ENCODE measurements around the gene RPRD2.

RPRD2 gene

DNA sequence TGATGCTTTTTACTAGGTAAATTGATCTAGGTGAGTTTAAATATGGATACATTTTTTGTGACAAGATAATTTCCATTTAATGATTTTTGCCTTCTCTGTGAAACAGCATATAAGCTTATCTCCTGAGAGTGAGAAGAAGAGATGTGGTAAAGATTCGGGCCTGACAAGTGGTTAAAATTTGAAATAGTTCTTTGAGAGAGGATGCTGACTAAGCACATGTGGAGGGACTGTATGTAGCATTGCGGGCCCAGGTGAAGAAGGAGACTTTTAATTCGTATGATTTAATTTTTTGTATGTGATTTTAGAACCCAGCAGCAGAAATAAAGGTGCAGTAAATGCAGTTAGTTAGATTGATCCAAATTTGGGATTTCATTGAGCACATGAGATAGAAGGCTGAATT, 51.9 kb downstream of the RPRD2 start:
- TF ChIP-seq, protein P1, sequence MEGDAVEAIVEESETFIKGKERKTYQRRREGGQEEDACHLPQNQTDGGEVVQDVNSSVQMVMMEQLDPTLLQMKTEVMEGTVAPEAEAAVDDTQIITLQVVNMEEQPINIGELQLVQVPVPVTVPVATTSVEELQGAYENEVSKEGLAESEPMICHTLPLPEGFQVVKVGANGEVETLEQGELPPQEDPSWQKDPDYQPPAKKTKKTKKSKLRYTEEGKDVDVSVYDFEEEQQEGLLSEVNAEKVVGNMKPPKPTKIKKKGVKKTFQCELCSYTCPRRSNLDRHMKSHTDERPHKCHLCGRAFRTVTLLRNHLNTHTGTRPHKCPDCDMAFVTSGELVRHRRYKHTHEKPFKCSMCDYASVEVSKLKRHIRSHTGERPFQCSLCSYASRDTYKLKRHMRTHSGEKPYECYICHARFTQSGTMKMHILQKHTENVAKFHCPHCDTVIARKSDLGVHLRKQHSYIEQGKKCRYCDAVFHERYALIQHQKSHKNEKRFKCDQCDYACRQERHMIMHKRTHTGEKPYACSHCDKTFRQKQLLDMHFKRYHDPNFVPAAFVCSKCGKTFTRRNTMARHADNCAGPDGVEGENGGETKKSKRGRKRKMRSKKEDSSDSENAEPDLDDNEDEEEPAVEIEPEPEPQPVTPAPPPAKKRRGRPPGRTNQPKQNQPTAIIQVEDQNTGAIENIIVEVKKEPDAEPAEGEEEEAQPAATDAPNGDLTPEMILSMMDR (IDR thresholded peaks at IDR 0.05; ENCODE audit: insufficient read depth, low read length, poor library complexity, severe bottlenecking) = no peak
- H3K4me3 ChIP-seq (replicated peaks; ENCODE audit: low read depth, low read length) = no peak overlapping the region
- no peak for DNase-seq (ENCODE audit: extremely low read depth, insufficient read length)
- H3K27me3 ChIP-seq (replicated peaks; ENCODE audit: control insufficient read depth, insufficient read depth, low read length) = no peaks in the 10 kb centered on the region
- peaks cover under 1% of the 10 kb centered on the region for H3K36me3 ChIP-seq (ENCODE audit: control insufficient read depth, insufficient read depth, low read length)

DNA sequence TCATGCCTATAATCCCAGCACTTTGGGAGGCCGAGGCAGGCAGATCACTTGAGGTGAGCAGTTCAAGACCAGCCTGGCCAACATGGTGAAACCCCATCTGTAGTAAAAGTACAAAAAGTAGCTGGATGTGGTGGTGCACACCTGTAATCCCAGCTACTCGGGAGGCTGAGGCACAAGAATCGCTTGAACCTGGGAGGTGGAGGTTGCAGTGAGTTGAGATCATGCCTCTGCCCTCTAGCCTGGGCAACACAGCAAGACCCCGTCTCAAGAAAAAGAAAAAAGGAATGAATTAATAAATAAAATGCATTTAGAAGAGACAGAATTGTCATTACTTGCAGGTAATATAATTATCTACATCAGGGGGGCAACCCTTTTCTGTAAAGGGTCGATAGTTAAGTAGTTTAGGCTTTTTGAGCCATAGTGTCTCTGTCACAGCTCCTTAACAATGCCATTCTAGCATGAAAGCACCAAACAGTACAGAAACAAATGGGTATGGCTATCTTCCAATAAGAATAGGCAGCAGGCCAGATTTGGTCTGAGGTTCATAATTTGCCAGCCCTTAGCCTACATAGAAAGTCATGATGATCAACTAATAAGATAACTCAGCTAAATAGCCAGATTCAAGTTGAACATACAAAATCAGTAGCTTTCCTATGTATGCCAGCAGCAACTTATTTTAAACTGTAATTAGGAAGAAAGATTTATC, 56.8 kb downstream of the RPRD2 start:
- Histone ChIP-seq H3K36me3 (ENCODE audit: control insufficient read depth, insufficient read depth, low read length) (peaks cover 2% of the 10 kb centered on the region), H3K4me3 (replicated peaks; ENCODE audit: low read depth, low read length) (no peak overlapping the region), H3K27me3 (replicated peaks; ENCODE audit: control insufficient read depth, insufficient read depth, low read length) (no peaks in the 10 kb centered on the region)
- no peak for DNase-seq (ENCODE audit: extremely low read depth, insufficient read length)
- TF ChIP-seq, protein P1 (IDR thresholded peaks at IDR 0.05; ENCODE audit: insufficient read depth, low read length, poor library complexity, severe bottlenecking) = no peak

DNA sequence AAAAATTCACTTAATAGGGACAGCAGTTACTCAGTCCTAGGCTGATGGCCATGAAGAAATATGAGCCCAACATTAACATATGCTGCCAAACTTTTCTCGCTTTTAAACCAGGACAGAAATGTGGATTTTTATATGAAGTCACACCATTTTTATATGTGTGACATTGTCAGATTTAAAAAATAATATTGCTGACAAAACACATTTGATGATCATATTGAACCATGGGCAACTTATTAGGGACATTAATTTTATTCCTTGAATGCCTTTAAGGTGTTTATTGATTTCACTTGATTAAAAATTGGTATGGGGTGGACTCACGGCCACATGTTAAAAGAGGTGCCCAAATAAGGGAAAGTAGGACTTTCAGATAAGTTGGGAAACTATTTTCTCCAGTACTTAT, 58.6 kb downstream of the RPRD2 start:
- Histone ChIP-seq H3K4me3 (replicated peaks; ENCODE audit: low read depth, low read length) (no peak overlapping the region), H3K36me3 (ENCODE audit: control insufficient read depth, insufficient read depth, low read length) (peaks cover 2% of the 10 kb centered on the region), H3K27me3 (replicated peaks; ENCODE audit: control insufficient read depth, insufficient read depth, low read length) (no peaks in the 10 kb centered on the region)
- TF ChIP-seq, protein P1 (IDR thresholded peaks at IDR 0.05; ENCODE audit: insufficient read depth, low read length, poor library complexity, severe bottlenecking) = no peak
- DNase-seq (ENCODE audit: extremely low read depth, insufficient read length) = no peak

DNA sequence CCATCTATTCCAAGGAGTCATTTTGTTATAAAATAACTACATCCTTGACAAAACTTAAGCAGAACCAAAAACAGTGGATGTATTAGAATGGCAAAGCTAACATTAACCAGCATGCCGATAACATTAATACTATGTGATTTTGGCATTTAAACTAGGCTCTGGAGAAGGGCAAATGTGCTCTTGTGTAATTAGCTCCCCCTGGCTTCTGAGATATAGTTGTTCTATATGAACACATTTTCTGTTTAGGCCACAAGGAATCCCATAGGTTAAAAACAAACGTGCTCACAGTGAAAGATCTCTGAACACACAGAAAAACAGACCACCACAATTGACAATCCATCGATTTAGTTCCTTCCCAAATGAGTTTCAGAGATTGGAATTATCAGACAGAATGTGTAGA, 65.9 kb downstream of the RPRD2 start:
- DNase-seq (ENCODE audit: extremely low read depth, insufficient read length) = no peak
- Histone ChIP-seq H3K27me3 (replicated peaks; ENCODE audit: control insufficient read depth, insufficient read depth, low read length) (no peaks in the 10 kb centered on the region), H3K36me3 (ENCODE audit: control insufficient read depth, insufficient read depth, low read length) (no peaks in the 10 kb centered on the region), H3K4me3 (replicated peaks; ENCODE audit: low read depth, low read length) (no peak overlapping the region)
- TF ChIP-seq, protein P1 (IDR thresholded peaks at IDR 0.05; ENCODE audit: insufficient read depth, low read length, poor library complexity, severe bottlenecking) = peak; percentile 23

DNA sequence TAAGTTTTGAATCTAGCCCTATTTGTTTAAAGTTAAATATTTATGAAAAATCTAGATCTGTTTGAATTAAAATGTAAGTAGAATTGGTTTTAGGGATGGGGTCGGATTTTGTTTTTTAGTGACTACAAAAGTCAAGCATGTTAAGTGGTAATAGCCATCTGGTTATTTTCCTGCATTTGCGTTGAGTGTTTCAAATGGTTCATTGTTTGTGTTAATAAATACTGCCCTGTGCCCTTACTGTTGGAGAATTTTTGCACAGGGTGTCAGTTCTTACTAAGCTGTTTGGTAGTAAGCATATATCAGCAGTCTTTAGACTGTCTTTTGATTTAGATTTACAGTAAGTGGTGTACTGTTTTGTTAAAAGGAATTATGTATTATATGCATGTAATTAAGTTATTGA, 77.2 kb downstream of the RPRD2 start:
- Histone ChIP-seq H3K27me3 (replicated peaks; ENCODE audit: control insufficient read depth, insufficient read depth, low read length) (no peaks in the 10 kb centered on the region), H3K36me3 (ENCODE audit: control insufficient read depth, insufficient read depth, low read length) (peaks cover 2% of the 10 kb centered on the region; the same call in 1 of the 2 replicates), H3K4me3 (replicated peaks; ENCODE audit: low read depth, low read length) (no peak overlapping the region)
- DNase-seq (ENCODE audit: extremely low read depth, insufficient read length) = no peak
- TF ChIP-seq, protein P1 (IDR thresholded peaks at IDR 0.05; ENCODE audit: insufficient read depth, low read length, poor library complexity, severe bottlenecking) = no peak

DNA sequence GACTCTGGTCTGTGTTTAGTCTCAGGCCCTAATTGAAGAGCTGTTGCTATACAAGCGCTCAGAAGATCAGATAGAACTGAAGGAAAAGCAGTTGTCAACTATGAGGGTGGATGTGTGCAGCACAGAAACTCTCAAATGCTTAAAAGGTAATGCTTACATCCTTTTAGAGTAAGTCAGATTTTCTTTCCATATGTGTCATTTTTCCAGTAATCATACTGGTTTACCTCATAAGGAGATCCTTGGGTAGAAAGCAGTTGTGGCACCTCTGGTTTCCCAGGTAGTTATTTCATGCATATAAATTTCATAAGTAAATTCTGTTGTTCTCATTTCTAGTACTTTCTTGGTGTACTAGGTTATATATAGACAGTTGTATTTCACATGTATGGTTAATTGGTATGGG, 80.3 kb downstream of the RPRD2 start:
- H3K4me3 ChIP-seq (replicated peaks; ENCODE audit: low read depth, low read length) = no peak overlapping the region
- peaks cover 3% of the 10 kb centered on the region for H3K36me3 ChIP-seq (ENCODE audit: control insufficient read depth, insufficient read depth, low read length)
- TF ChIP-seq, protein P1 (IDR thresholded peaks at IDR 0.05; ENCODE audit: insufficient read depth, low read length, poor library complexity, severe bottlenecking) = no peak
- no peak for DNase-seq (ENCODE audit: extremely low read depth, insufficient read length)
- H3K27me3 ChIP-seq (replicated peaks; ENCODE audit: control insufficient read depth, insufficient read depth, low read length) = no peaks in the 10 kb centered on the region

All from GM06990 (cell line).